Endothelial cell (in vitro differentiated cells): ENCODE results near the gene HSFY1. TPM values are rescaled to one million over a fixed set of nuclear protein-coding genes. Genes with fewer than 3 reads are reported as not detected.
"Not testable (repeated sequence)": the region's sequence is repeated elsewhere in the genome, so short reads cannot be mapped to it uniquely, and the experiment has no call there.

Experiments used
- DNase-seq: peaks from one replicate; pipeline ENCODE4 v3.0.0; 2021; ENCODE audit warnings: low spot score
- H3K27ac Mint-ChIP-seq: one replicate; pipeline ENCODE4 v1.8.0; 2021; ENCODE audit warnings: mixed read lengths, inconsistent platforms; ENCODE audit not compliant: unreplicated experiment
- H3K27me3 Mint-ChIP-seq: one replicate; pipeline ENCODE4 v1.8.0; 2021; ENCODE audit warnings: mild to moderate bottlenecking, moderate library complexity, mixed read lengths, inconsistent platforms; ENCODE audit not compliant: unreplicated experiment
- H3K36me3 Mint-ChIP-seq: one replicate; pipeline ENCODE4 v1.8.0; 2021; ENCODE audit warnings: mild to moderate bottlenecking, low read depth, mixed read lengths, inconsistent platforms; ENCODE audit not compliant: unreplicated experiment
- H3K4me1 Mint-ChIP-seq: one replicate; pipeline ENCODE4 v1.8.0; 2021; ENCODE audit warnings: mild to moderate bottlenecking, mixed read lengths, inconsistent platforms; ENCODE audit not compliant: unreplicated experiment
- H3K4me3 Mint-ChIP-seq: one replicate; pipeline ENCODE4 v1.8.0; 2021; ENCODE audit warnings: mild to moderate bottlenecking, mixed read lengths, inconsistent platforms; ENCODE audit not compliant: unreplicated experiment
- H3K9me3 Mint-ChIP-seq: one replicate; pipeline ENCODE4 v1.8.0; 2021; ENCODE audit warnings: mixed read lengths, inconsistent platforms; ENCODE audit not compliant: unreplicated experiment
- long read RNA-seq: library from polyadenylated mRNA; unstranded; transcript quantifications from one replicate; pipeline ENCODE4 v2.0.0, GENCODE V29; 2020; ENCODE audit not compliant: unreplicated experiment
- total RNA-seq: library from RNA; stranded (reverse); fragmentation: NEBNext Ultra II Directional; extraction: Animal tissue kit (Norgen Biotek cat#: 25700); gene quantifications from one replicate; pipeline ENCODE4 v1.2.1, GENCODE V29; 2021; ENCODE audit not compliant: unreplicated experiment

Gene HSFY1
- total RNA-seq, result not detected
- long read RNA-seq, result 0 reads

- not testable (repeated sequence) for H3K4me1 Mint-ChIP-seq, DNase-seq, H3K27ac Mint-ChIP-seq, H3K9me3 Mint-ChIP-seq, H3K27me3 Mint-ChIP-seq, H3K4me3 Mint-ChIP-seq, H3K36me3 Mint-ChIP-seq
Observed at GRCh38 chrY:18546420-18546819, at the start of gene HSFY1. Gene HSFY1, plus strand, starts transcription at chrY:18546720. Its CDS starts 68 bp downstream, at chrY:18546788.

GRCh38 chrY:18504266-18504665, 42.3 kb upstream of the HSFY1 start:
- H3K36me3 Mint-ChIP-seq, H3K27ac Mint-ChIP-seq, H3K4me1 Mint-ChIP-seq, DNase-seq, H3K27me3 Mint-ChIP-seq, H3K9me3 Mint-ChIP-seq, H3K4me3 Mint-ChIP-seq: not testable (repeated sequence)

- H3K4me3 Mint-ChIP-seq, H3K9me3 Mint-ChIP-seq, H3K36me3 Mint-ChIP-seq, H3K27ac Mint-ChIP-seq, H3K4me1 Mint-ChIP-seq, DNase-seq, H3K27me3 Mint-ChIP-seq: not testable (repeated sequence)
Observed at GRCh38 chrY:18530995-18531655, 15.4 kb upstream of the HSFY1 start.

GRCh38 chrY:18538952-18539351, 7.6 kb upstream of the HSFY1 start:
- H3K4me1 Mint-ChIP-seq, H3K27ac Mint-ChIP-seq, H3K4me3 Mint-ChIP-seq, DNase-seq, H3K27me3 Mint-ChIP-seq, H3K36me3 Mint-ChIP-seq, H3K9me3 Mint-ChIP-seq: not testable (repeated sequence)

- not testable (repeated sequence) for H3K27me3 Mint-ChIP-seq, H3K4me3 Mint-ChIP-seq, H3K27ac Mint-ChIP-seq
Observed at GRCh38 chrY:18553132-18553531, 6.6 kb downstream of the HSFY1 start.

GRCh38 chrY:18565915-18566314, 19.4 kb downstream of the HSFY1 start:
- H3K36me3 Mint-ChIP-seq, H3K27ac Mint-ChIP-seq, H3K4me1 Mint-ChIP-seq, DNase-seq, H3K4me3 Mint-ChIP-seq, H3K9me3 Mint-ChIP-seq, H3K27me3 Mint-ChIP-seq: not testable (repeated sequence)

More at GRCh38 chrY:18553132-18553531, 6.6 kb downstream of the HSFY1 start:
- not testable (repeated sequence) for H3K36me3 Mint-ChIP-seq, H3K9me3 Mint-ChIP-seq, DNase-seq, H3K4me1 Mint-ChIP-seq

Other genes starting within 250 kb of the HSFY1 start
- not detected for gene HSFY2, start 227.0 kb downstream of the HSFY1 start, total RNA-seq